ENCODE results near the gene PTMS. TPM values are rescaled to one million over a fixed set of nuclear protein-coding genes. Genes with fewer than 3 reads are reported as not detected.
A peak's percentile ranks its signal among the peaks of the same experiment; 100 is the strongest.

The PTMS gene
- total and polyA plus RNA-seq, 2 of the 13 experiments (the other 11 are each of a cell fraction or from before 2014, with no cell fraction given) = 40.5 to 82.4 TPM

- TF ChIP-seq ZNF33A (CRISPR knock-in tag; IDR thresholded peaks at IDR 0.05; ENCODE audit: borderline replicate concordance) (0 out of 2 replicates have a peak, but pooled peaks have one; percentile 26), AKAP8 (CRISPR knock-in tag; IDR thresholded peaks at IDR 0.05) (peak; percentile 70; the same call in 1 of the 2 replicates), TBL1XR1 (IDR thresholded peaks at IDR 0.05; ENCODE audit: borderline replicate concordance, low read length, partially characterized antibody) (peak; percentile 14), ZFP36L1 (CRISPR knock-in tag; IDR thresholded peaks at IDR 0.05) (no peak), HNF4A (CRISPR knock-in tag; IDR thresholded peaks at IDR 0.05) (peak; percentile 80), ZSCAN31 (CRISPR knock-in tag; IDR thresholded peaks at IDR 0.05; ENCODE audit: low read depth) (peak; percentile 49; the same call in 1 of the 2 replicates), RAD51 (IDR thresholded peaks at IDR 0.05; ENCODE audit: borderline replicate concordance) (no peak), ZNF556 (CRISPR knock-in tag; IDR thresholded peaks at IDR 0.05; ENCODE audit: borderline replicate concordance) (0 out of 2 replicates have a peak, but pooled peaks have one; percentile 12), CTCF (CRISPR knock-in tag; IDR thresholded peaks at IDR 0.05) (0 out of 2 replicates have a peak, but pooled peaks have one; percentile 98), AHDC1 (CRISPR knock-in tag; IDR thresholded peaks at IDR 0.05; ENCODE audit: borderline replicate concordance) (peak; percentile 37; the same call in 1 of the 2 replicates), RARA (CRISPR knock-in tag; IDR thresholded peaks at IDR 0.05) (0 out of 2 replicates have a peak, but pooled peaks have one; percentile 30), ZNF788 (CRISPR knock-in tag; IDR thresholded peaks at IDR 0.05; ENCODE audit: borderline replicate concordance) (peak; percentile 7; the same call in 1 of the 2 replicates), ZNF230 (CRISPR knock-in tag; IDR thresholded peaks at IDR 0.05) (no peak), RAD21 (CRISPR knock-in tag; IDR thresholded peaks at IDR 0.05) (peak; percentile 98; the same call in 1 of the 2 replicates), HDAC1 (CRISPR knock-in tag; IDR thresholded peaks at IDR 0.05) (peak; percentile 35), ZNF670 (CRISPR knock-in tag; IDR thresholded peaks at IDR 0.05; ENCODE audit: borderline replicate concordance) (0 out of 2 replicates have a peak, but pooled peaks have one; percentile 1), SIN3B (IDR thresholded peaks at IDR 0.05; ENCODE audit: low read length) (peak; percentile 48; the same call in 1 of the 2 replicates), ZBTB33 (CRISPR knock-in tag; IDR thresholded peaks at IDR 0.05) (0 out of 2 replicates have a peak, but pooled peaks have one; percentile 6)
Measured at GRCh38 chr12:6753772-6754356, 12.3 kb upstream of the PTMS start (continued).

All from HepG2 (cell line).